Liver (tissue), 9 donors: ENCODE measurements around the gene GALNT6. TPM values are rescaled to one million over a fixed set of nuclear protein-coding genes. Genes with fewer than 3 reads are reported as not detected.

Experiments used
- DNase-seq: peaks from one replicate; pipeline ENCODE4 v3.0.0-alpha.2; 2017; ENCODE audit warnings: low spot score
- H3K27ac ChIP-seq, 2 donors: one replicate each; pipeline ENCODE4 v1.7.0; 2013; ENCODE audit warnings: inconsistent platforms in 2 of 2, low read length in 2 of 2, control low read depth in 1 of 2, low read depth in 1 of 2, mild to moderate bottlenecking in 1 of 2
- H3K27me3 ChIP-seq, 4 donors: one replicate each; pipeline versions ENCODE4 v1.6.1 to v1.7.0; 2013; ENCODE audit warnings: low read length in 3 of 4, inconsistent platforms in 1 of 4, mild to moderate bottlenecking in 1 of 4, moderate library complexity in 1 of 4; ENCODE audit not compliant: control insufficient read depth in 4 of 4, insufficient read depth in 4 of 4
- H3K36me3 ChIP-seq, 4 donors: one replicate each; pipeline versions ENCODE4 v1.6.1 to v1.7.0; 2013; ENCODE audit warnings: low read length in 3 of 4, mild to moderate bottlenecking in 3 of 4, low read depth in 1 of 4, moderate library complexity in 1 of 4; ENCODE audit not compliant: control insufficient read depth in 4 of 4, insufficient read depth in 3 of 4
- H3K4me1 ChIP-seq, 4 donors: one replicate each; pipeline versions ENCODE4 v1.6.1 to v1.7.0; 2013; ENCODE audit warnings: low read length in 3 of 4, mild to moderate bottlenecking in 3 of 4, moderate library complexity in 1 of 4; ENCODE audit not compliant: control insufficient read depth in 4 of 4, insufficient read depth in 4 of 4
- H3K4me3 ChIP-seq, 3 donors: one replicate each; pipeline versions ENCODE4 v1.6.1 to v1.7.0; 2013; ENCODE audit warnings: low read length in 3 of 3, control low read depth in 1 of 3, low read depth in 1 of 3, mild to moderate bottlenecking in 1 of 3
- H3K9ac ChIP-seq, 2 donors: one replicate each; pipeline ENCODE4 v1.7.0; 2013; ENCODE audit warnings: low read length in 2 of 2, mild to moderate bottlenecking in 2 of 2, moderate library complexity in 2 of 2, control low read depth in 1 of 2, low read depth in 1 of 2
- H3K9me3 ChIP-seq, 4 donors: one replicate each; pipeline versions ENCODE4 v1.6.1 to v1.7.0; 2013; ENCODE audit warnings: low read length in 3 of 4; ENCODE audit not compliant: control insufficient read depth in 4 of 4
- ATF3 ChIP-seq: IDR thresholded peaks from 2 replicates; pipeline ENCODE4 v1.6.1; 2016; ENCODE audit warnings: antibody characterized with exemption
- EGR1 ChIP-seq, 2 donors: IDR thresholded peaks; 2 replicates each; pipeline ENCODE4 v1.6.1; 2016 to 2018; ENCODE audit warnings: antibody characterized with exemption in 2 of 2, low read depth in 2 of 2
- FOXA1 ChIP-seq: IDR thresholded peaks from 2 replicates; pipeline ENCODE4 v1.6.1; 2016; ENCODE audit warnings: antibody characterized with exemption
- FOXA2 ChIP-seq: IDR thresholded peaks from 2 replicates; pipeline ENCODE4 v1.6.1; 2016; ENCODE audit warnings: antibody characterized with exemption
- GABPA ChIP-seq, 2 donors: IDR thresholded peaks in 1 of 2; conservative IDR thresholded peaks in 1 of 2; 2 replicates each; pipeline ENCODE4 v1.6.1; 2016; ENCODE audit warnings: antibody characterized with exemption in 2 of 2, mild to moderate bottlenecking in 1 of 2, moderate library complexity in 1 of 2
- HNF4A ChIP-seq, 2 donors: conservative IDR thresholded peaks; 2 replicates each; pipeline ENCODE4 v1.6.1; 2016; ENCODE audit warnings: antibody characterized with exemption in 2 of 2, mild to moderate bottlenecking in 2 of 2
- JUND ChIP-seq, 2 donors: IDR thresholded peaks; 2 replicates each; pipeline ENCODE4 v1.6.1; 2016; ENCODE audit warnings: antibody characterized with exemption in 2 of 2
- RAD21 ChIP-seq, 2 donors: IDR thresholded peaks; 2 replicates each; pipeline ENCODE4 v1.6.1; 2016; ENCODE audit warnings: antibody characterized with exemption in 2 of 2, mild to moderate bottlenecking in 2 of 2
- RXRA ChIP-seq, 2 donors: IDR thresholded peaks; 2 replicates each; pipeline ENCODE4 v1.6.1; 2017 to 2018; ENCODE audit warnings: antibody characterized with exemption in 2 of 2, mild to moderate bottlenecking in 1 of 2
- SP1 ChIP-seq: IDR thresholded peaks from 2 replicates; pipeline ENCODE4 v1.6.1; 2018; ENCODE audit warnings: antibody characterized with exemption, mild to moderate bottlenecking
- TAF1 ChIP-seq: conservative IDR thresholded peaks from 2 replicates; pipeline ENCODE4 v1.6.1; 2016; ENCODE audit warnings: antibody characterized with exemption, mild to moderate bottlenecking
- ZBTB33 ChIP-seq: IDR thresholded peaks from 2 replicates; pipeline ENCODE4 v1.6.1; 2016; ENCODE audit warnings: antibody characterized with exemption
- whole genome bisulfite sequencing: extraction: QIAGEN DNeasy Blood & Tissue Kit; methylation state at CpG from one replicate; pipeline ENCODE4 v1.1.7; 2013; 5-methylcytosine and 5-hydroxymethylcytosine counted together
- polyA plus RNA-seq, 2 donors: library from polyadenylated mRNA; stranded (reverse) in 1 of 2; unstranded in 1 of 2; fragments of 200-250 nt in 1 of 2; fragments of >200 nt in 1 of 2; fragmentation: Nextera tagmentation in 1 of 2; extraction: Ambion mirVana in 1 of 2; gene quantifications; one replicate each; pipeline versions ENCODE4 v1.2.1 to v1.2.3, GENCODE V29; 2013 to 2015
- total RNA-seq, 2 donors: library from RNA; depleted of rRNA; stranded (reverse); fragments of >200 nt; gene quantifications; one replicate each; pipeline ENCODE4 v1.2.3, GENCODE V29; 2014
- TF ChIP-seq, protein P1 (sequence below): IDR thresholded peaks from 2 replicates; pipeline ENCODE4 v1.6.1; 2016; ENCODE audit warnings: antibody characterized with exemption
- TF ChIP-seq, protein P2 (sequence below): fragments of 150-350 bp; IDR thresholded peaks from 2 replicates; pipeline ENCODE4 v1.5.1; 2017; ENCODE audit warnings: improper control_type of control experiment, low read depth, low read length; ENCODE audit not compliant: missing input control
- donor health status: healthy.
- donor health status: healthy.
- donor health status: healthy.
- donor health status: healthy.
- donor health status: healthy.

The GALNT6 gene
- total and polyA plus RNA-seq, 4 donors: 0.40 to 24.1 (median 1.2) TPM

DNA sequence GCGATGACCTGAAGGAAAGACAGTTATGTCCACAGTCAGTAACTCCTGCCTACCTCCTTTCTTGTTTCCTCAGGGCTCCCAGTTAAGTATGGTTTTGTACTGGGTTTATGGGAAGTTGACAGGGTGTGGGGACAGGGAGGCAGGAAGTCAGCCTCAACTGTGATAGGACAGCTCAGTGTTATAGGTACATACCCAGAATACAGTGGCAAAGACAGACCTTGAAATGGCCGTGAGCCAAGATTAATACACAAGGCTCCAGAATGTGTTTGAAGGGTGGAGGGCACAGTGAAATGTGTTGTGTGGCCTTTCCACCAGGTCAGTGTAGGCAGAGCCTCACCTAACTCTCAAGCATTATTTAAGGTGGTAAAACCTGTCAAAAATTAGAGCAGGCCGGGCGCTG is 62.6 kb downstream of the GALNT6 start:
- WGBS: 87% methylated on average over 4 of the region's 4 CpGs
- H3K4me3 ChIP-seq: no peak overlapping the region
- H3K27ac ChIP-seq: no peak overlapping the region
- H3K9ac ChIP-seq: no peak overlapping the region
- no peak for TF ChIP-seq RXRA (IDR thresholded peaks at IDR 0.05)
- no peak for TF ChIP-seq FOXA1
- TF ChIP-seq FOXA2: no peak
- no peak for TF ChIP-seq RAD21 (IDR thresholded peaks at IDR 0.05)
- no peak for TF ChIP-seq ATF3
- peaks cover 0 to 5% (median 2%) of the 10 kb centered on the region in 4 donors for H3K4me1 ChIP-seq
- no peaks in the 10 kb centered on the region for H3K36me3 ChIP-seq
- no peak for DNase-seq
- no peaks in the 10 kb centered on the region for H3K27me3 ChIP-seq
- no peaks in the 10 kb centered on the region for H3K9me3 ChIP-seq

DNA sequence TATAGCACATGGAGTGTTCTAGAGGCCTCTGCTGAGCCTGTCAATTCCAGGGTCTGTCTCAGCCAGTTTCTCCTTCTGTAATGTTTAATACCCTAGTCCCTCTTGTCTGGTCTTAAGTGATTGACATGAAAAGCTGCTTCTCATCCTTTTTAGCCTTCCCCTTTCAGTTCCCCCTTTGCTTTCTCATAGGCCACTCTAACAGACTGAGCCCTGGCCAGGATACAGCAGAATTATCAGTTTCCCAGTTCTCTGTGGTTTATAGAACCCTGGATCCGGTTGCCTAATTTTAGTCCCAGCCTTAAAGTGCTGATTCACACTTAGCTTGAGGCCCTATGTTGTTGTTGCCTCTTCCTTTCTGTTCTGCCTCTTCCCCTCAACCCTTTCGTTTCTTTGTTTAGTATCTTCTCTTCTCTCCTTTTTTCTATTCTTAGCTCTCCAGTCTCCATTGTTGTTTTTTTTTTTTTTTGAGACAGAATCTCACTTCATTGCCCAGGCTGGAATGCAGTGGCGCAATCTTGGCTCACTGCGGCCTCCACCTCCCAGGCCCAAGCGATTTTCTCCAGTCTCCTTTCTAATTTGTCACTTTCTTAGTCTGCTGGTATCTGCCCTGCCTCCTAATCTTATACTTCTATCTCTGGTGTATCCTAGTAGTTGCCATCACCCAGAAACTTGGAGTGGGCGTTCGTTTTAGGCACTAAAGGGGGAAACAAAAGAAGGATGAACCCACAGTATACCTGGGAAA is 64.3 kb downstream of the GALNT6 start:
- no peak overlapping the region for H3K9ac ChIP-seq
- peaks cover 0 to 5% (median 2%) of the 10 kb centered on the region in 4 donors for H3K4me1 ChIP-seq
- no peaks in the 10 kb centered on the region for H3K36me3 ChIP-seq
- DNase-seq: no peak
- H3K27ac ChIP-seq: peak overlapping the region in 1 of 2 donors; percentile 31
- no peak overlapping the region for H3K4me3 ChIP-seq
- 73% methylated on average over 7 of the region's 7 CpGs for WGBS
- H3K9me3 ChIP-seq: no peaks in the 10 kb centered on the region
- TF ChIP-seq TAF1: no peak
- no peak for TF ChIP-seq ATF3
- TF ChIP-seq FOXA1: no peak
- no peak for TF ChIP-seq SP1
- TF ChIP-seq RAD21 (IDR thresholded peaks at IDR 0.05): no peak
- TF ChIP-seq, protein P1, sequence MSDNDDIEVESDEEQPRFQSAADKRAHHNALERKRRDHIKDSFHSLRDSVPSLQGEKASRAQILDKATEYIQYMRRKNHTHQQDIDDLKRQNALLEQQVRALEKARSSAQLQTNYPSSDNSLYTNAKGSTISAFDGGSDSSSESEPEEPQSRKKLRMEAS: no peak
- TF ChIP-seq RXRA (IDR thresholded peaks at IDR 0.05): no peak
- no peak for TF ChIP-seq EGR1 (IDR thresholded peaks at IDR 0.05; ENCODE audit: low read depth in 2 of 2)
- no peak for TF ChIP-seq GABPA (IDR thresholded peaks at IDR 0.05 in 1 of 2, conservative IDR thresholded peaks at IDR 0.05 in 1 of 2)
- TF ChIP-seq HNF4A (conservative IDR thresholded peaks at IDR 0.05): no peak
- no peak for TF ChIP-seq JUND (IDR thresholded peaks at IDR 0.05)
- no peak for TF ChIP-seq FOXA2
- TF ChIP-seq ZBTB33: no peak
- TF ChIP-seq, protein P2, sequence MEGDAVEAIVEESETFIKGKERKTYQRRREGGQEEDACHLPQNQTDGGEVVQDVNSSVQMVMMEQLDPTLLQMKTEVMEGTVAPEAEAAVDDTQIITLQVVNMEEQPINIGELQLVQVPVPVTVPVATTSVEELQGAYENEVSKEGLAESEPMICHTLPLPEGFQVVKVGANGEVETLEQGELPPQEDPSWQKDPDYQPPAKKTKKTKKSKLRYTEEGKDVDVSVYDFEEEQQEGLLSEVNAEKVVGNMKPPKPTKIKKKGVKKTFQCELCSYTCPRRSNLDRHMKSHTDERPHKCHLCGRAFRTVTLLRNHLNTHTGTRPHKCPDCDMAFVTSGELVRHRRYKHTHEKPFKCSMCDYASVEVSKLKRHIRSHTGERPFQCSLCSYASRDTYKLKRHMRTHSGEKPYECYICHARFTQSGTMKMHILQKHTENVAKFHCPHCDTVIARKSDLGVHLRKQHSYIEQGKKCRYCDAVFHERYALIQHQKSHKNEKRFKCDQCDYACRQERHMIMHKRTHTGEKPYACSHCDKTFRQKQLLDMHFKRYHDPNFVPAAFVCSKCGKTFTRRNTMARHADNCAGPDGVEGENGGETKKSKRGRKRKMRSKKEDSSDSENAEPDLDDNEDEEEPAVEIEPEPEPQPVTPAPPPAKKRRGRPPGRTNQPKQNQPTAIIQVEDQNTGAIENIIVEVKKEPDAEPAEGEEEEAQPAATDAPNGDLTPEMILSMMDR: no peak
- H3K27me3 ChIP-seq: no peaks in the 10 kb centered on the region
